HuH-7.5 (cell line): Measurements from ENCODE around the gene TAMM41.
"Not testable (repeated sequence)": the region's sequence is repeated elsewhere in the genome, so short reads cannot be mapped to it uniquely, and the experiment has no call there.

Experiments
- DNase-seq: peaks from one replicate; pipeline ENCODE4 v3.0.0; 2011; ENCODE audit warnings: low spot score

TAMM41 gene

DNA sequence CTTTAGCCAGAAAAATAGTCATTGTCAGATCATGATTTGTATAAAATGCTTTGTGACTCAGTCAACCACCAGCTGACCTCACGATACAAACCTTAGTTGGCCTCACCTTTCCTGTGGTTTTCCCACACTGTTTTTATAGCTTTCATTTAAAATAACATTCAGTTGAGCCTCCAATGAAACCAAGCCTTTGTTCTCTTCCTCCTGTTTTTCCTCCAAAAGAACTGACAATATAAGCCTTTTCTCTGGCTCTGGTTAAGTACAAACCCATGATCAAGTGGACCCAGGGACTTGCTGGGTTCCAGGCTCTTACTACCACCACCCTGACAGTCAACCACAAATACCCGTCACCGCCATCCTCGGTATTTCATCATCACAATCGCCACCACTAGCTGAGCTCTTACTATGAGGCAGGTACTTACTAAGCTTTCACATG, 81.7 kb downstream of the TAMM41 start:
- no peak for DNase-seq

DNA sequence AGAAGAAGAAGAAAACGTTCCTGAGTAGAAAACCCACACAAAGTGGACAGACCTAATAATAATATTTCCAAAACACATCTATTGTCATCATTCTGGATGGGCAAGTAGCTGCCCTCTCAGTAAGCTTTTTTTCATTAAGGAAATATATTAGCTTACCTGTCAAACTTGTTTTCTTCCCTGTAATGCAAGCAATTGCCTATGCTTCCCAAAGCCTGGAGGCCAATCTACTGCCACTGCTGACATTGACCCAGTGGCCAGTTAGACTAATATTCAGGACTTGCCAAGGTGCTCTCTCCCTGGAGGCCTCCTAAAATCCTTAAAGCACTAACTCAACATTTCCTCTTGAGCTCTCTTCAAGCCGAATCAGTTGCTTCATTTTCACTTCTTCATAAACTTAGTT, 86.7 kb downstream of the TAMM41 start:
- no peak for DNase-seq

DNA sequence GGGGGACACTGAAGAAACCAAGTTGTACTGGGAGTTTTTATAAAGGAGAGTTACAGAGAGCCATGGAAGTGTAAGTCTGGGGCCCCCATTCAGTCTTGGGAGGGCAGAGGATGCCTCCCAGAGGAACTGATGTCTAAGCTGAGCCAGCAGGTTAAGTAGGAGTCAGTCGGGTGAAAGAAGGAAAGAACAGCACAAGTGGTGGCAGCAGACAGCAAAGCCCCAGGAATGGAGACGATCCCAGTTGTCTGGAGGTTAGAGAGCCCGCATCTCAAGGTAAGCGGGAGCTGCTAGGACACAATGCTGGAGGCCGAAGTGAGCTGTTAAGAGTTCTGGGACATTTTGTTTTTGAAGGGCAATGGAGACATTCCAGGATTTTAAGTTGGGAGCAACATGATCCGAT, 88.8 kb downstream of the TAMM41 start:
- no peak for DNase-seq

DNA sequence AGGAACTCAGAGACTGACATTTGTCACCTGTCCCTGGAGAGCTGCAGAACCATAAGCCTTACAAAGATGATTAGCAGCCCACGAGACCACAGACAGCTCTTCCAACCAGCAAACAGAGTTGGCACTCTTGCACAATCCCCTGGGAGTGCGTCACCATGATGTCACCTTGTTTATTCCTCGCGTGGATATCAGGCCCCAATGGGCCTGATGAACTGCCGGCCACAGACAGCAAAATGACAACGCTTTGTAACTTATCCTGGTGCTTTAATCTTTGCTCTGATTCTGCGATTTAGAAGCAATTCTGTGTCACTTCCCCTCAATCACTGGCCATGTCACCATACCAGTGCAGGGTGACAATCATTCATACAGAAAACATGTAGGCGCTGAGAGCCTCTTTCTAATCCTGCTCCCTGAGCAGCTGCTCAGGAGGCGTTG, 89.2 kb downstream of the TAMM41 start:
- no peak for DNase-seq

DNA sequence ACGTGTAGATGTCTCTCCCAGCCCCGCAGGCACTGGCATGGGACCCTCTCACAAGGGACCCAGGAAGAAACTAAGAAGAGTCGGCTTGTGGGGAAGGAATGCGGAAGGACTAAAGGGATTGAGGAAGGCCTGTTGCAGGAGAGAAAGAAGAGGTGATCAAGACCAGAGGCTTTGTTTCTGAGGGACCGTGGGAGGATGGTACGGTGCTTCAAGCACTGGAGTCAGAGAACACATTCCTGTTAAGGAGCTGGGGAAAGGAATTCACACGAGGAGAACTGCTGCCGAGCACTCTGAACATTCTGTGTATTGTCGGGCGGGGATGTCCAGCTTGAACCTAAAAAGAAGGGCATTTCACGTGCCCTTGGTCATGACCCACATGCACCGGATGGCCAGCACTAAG, 91.4 kb downstream of the TAMM41 start:
- no peak for DNase-seq

DNA sequence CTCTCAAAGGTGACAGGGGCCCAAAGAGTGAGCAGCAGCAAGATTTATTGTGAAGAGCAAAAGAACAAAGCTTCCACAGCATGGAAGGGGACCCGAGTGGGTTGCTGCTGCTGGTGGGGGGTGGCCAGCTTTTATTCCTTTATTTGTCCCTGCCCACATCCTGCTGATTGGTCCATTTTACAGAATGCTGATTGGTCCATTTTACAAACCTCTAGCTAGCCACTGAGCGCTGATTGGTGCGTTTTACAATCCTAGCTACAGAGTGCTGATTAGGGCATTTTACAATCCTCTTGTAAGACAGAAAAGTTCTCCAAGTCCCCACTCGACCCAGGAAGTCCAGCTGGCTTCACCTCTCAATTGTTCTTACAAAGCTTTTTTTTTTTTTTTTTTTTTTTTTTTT, 94.4 kb downstream of the TAMM41 start:
- not testable (repeated sequence) for DNase-seq

DNA sequence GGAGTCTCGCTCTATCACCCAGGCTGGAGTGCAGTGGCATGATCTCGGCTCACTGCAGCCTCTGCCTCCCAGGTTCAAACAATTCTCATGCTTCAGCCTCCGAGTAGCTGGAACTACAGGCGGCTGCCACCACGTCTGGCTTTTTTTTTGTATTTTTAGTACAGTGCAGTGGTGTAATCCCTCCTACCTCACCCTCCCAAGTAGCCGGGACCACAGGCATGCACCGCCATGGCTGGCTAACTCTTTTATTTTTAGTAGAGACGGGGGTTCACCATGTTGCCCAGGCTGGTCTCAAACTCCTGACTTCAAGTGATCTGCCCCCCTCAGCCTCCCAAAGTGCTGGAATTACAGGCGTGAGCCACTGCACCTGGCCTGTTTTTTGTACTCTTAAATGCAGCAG, 98.4 kb downstream of the TAMM41 start:
- DNase-seq = not testable (repeated sequence)
